Activated CD8-positive, alpha-beta T cell treated with anti-CD3 and anti-CD28 coated beads for 36 hours (primary cell): ENCODE data around the gene TNNT1. TPM values are rescaled to one million over a fixed set of nuclear protein-coding genes. Genes with fewer than 3 reads are reported as not detected.

Source experiments
- ATAC-seq: fragments of 200-7000 bp; cut with Tn5 transposase; one replicate; pipeline ENCODE4 v1.10.0; 2021; ENCODE audit warnings: mild to moderate bottlenecking, moderate library complexity
- CTCF ChIA-PET: fragments of 350-600 bp; sonication (Branson Sonifier 250); formaldehyde crosslinking; loops from one replicate; lab custom pipeline; 2021; ENCODE audit warnings: antibody characterized with exemption; lab: Charles Lee
- POLR2A ChIA-PET: fragments of 350-600 bp; sonication (Branson Sonifier 250); formaldehyde crosslinking; loops from one replicate; lab custom pipeline; 2021; ENCODE audit warnings: antibody characterized with exemption; lab: Charles Lee
- DNase-seq: peaks from one replicate; pipeline ENCODE4 v3.0.0-alpha.2; 2020
- H3K27ac Mint-ChIP-seq: one replicate; pipeline ENCODE4 v1.8.0; 2021; ENCODE audit warnings: mild to moderate bottlenecking, mixed read lengths
- H3K27me3 Mint-ChIP-seq: one replicate; pipeline ENCODE4 v1.8.0; 2021; ENCODE audit warnings: mixed read lengths
- H3K36me3 Mint-ChIP-seq: one replicate; pipeline ENCODE4 v1.8.0; 2021; ENCODE audit warnings: low read depth, mixed read lengths
- H3K4me1 Mint-ChIP-seq: one replicate; pipeline ENCODE4 v1.8.0; 2021; ENCODE audit warnings: low read depth, mixed read lengths
- H3K4me3 Mint-ChIP-seq: one replicate; pipeline ENCODE4 v1.8.0; 2021; ENCODE audit warnings: mild to moderate bottlenecking, moderate library complexity, mixed read lengths
- H3K9me3 Mint-ChIP-seq: one replicate; pipeline ENCODE4 v1.8.0; 2021; ENCODE audit warnings: mixed read lengths
- intact Hi-C: fragments of 100-400 bp; cut with micrococcal nuclease; formaldehyde crosslinking; loops from one replicate; pipeline ENCODE4 v1.10.0; 2022
- total RNA-seq, 2 experiments: library from RNA; stranded (reverse); gene quantifications; one replicate each; pipeline ENCODE4 v1.2.3, GENCODE V29; 2021
- TF ChIP-seq, protein P1 (sequence below): fragments of 200-600 bp; IDR thresholded peaks from one replicate; pipeline ENCODE4 v1.8.0; 2022; ENCODE audit warnings: antibody characterized with exemption, mild to moderate bottlenecking

TNNT1 gene
- total RNA-seq, 2 experiments from 2014 or later = not detected

DNA sequence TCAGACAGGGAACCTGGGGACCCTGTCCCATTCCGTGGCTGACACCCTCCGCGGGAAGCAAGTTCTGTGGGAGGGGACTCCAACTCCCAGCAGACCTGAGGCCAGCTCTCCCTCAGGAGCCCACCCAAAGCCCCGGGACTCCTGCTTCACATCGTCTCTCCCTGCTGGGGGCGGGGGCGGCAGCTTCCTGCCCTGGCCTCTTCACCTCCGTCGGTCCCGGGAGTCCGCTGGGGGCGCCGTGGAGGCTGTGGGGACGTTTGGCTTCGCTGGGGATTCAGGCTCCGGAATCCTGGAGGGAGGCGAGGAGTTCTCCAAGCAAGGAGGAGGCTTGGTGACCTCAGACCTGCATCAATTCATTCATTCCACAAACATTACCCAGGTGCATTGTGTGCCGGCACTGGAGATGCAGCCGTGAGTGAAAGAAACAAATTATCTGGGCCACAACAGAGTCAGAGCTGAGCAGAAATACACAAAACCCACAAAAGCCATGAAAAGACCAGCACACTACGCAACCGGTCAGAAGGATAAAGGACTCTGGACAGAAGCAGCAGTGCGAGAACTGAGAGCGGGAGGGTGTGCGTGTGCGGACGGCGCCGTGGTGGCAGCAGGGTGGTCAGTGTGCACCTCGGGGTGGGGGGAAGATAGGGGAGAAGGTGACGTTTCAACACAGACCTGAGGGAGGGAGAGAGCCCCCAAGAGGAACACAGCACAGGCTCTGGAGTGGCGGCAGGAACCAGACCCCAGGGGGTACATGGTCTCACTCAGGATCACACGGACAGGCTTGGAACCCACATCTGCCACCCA is 54.3 kb downstream of the TNNT1 start:
- no peak for DNase-seq
- Mint-ChIP-seq H3K27ac (no peak overlapping the region), H3K4me1 (no peaks in the 10 kb centered on the region), H3K9me3 (no peaks in the 10 kb centered on the region), H3K27me3 (no peaks in the 10 kb centered on the region), H3K36me3 (peaks cover 18% of the 10 kb centered on the region), H3K4me3 (no peak overlapping the region)
- ChIA-PET CTCF (no interaction called here), POLR2A (no interaction called here)
- TF ChIP-seq, protein P1, sequence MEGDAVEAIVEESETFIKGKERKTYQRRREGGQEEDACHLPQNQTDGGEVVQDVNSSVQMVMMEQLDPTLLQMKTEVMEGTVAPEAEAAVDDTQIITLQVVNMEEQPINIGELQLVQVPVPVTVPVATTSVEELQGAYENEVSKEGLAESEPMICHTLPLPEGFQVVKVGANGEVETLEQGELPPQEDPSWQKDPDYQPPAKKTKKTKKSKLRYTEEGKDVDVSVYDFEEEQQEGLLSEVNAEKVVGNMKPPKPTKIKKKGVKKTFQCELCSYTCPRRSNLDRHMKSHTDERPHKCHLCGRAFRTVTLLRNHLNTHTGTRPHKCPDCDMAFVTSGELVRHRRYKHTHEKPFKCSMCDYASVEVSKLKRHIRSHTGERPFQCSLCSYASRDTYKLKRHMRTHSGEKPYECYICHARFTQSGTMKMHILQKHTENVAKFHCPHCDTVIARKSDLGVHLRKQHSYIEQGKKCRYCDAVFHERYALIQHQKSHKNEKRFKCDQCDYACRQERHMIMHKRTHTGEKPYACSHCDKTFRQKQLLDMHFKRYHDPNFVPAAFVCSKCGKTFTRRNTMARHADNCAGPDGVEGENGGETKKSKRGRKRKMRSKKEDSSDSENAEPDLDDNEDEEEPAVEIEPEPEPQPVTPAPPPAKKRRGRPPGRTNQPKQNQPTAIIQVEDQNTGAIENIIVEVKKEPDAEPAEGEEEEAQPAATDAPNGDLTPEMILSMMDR = no peak
- ATAC-seq = no peak
- intact Hi-C loops = no loop called here

DNA sequence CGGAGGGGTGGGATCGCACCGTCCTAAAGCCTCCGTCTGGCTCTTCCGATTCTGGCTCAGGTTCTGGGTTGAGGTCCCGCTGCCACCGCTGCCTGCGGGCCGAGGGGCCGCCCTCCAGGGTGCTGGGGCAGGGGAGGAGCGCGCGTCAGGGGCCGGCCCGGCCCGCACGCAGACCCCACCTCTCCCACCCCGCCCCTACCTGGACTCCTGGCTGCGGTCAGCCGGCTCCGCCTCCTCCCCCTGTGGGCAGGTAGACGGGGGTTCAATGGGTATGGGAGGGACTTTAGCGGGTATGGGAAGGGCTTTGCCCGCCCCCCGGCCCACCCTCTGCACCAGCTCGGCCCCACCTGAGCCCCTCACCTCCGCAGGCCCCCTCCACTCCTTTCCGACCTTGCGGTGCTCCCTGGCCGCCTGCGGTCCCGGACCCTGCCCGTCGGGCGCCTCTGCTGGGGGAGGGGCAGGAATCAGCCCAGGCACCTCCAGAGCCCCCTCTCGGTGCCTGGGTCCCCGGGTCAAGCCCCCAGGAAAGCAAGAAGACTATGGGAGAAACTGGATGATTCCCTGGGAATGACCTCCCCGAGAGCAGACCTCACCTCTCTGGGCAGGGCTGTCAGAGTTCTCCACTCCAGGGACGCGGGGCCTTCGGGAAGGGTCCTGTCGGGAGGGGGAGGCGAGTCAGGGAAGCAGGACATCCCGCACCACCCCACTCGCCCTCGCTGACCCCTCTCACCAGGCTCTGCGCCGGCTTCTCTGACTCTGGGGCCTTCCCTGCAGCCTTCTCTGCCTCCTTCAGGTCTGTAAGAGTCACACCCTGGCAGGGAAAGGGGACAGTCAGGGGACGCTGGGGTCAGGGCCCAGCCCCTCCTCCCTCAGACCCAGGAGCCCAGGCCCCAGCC is 56.3 kb downstream of the TNNT1 start:
- H3K9me3 Mint-ChIP-seq = no peaks in the 10 kb centered on the region
- DNase-seq (no peak), ATAC-seq (no peak)
- H3K36me3 Mint-ChIP-seq = peaks cover 23% of the 10 kb centered on the region
- TF ChIP-seq, protein P1 = no peak
- H3K4me3 Mint-ChIP-seq = no peak overlapping the region
- H3K27me3 Mint-ChIP-seq = peaks cover 10% of the 10 kb centered on the region
- peaks cover 9% of the 10 kb centered on the region for H3K4me1 Mint-ChIP-seq
- H3K27ac Mint-ChIP-seq = no peak overlapping the region
- intact Hi-C loops = no loop called here
- ChIA-PET POLR2A (no interaction called here), CTCF (no interaction called here)

DNA sequence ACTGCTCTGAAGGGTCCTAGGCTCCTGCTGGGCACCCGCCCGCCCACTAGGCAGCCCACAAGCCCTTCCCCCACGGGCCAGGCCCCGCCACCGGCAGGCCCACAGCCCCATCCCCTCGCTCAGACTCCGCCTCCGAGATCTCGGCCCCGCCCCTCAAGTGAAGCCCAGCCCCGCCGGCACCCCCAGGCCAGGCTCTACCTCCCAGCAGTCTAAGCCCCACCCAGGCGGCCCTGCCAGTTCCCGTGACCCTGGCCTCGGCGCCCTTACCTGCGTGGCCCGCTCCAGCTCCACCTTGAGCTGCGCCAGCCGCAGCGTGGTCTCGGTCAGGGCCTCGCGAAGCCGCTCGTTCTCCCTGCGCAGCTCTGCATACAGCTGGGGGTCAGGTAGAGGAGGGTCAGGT is 57.1 kb downstream of the TNNT1 start:
- Mint-ChIP-seq H3K9me3 (no peaks in the 10 kb centered on the region), H3K27me3 (peaks cover 18% of the 10 kb centered on the region), H3K4me3 (no peak overlapping the region), H3K4me1 (peaks cover 14% of the 10 kb centered on the region), H3K27ac (no peak overlapping the region), H3K36me3 (peaks cover 23% of the 10 kb centered on the region)
- ATAC-seq = no peak
- ChIA-PET CTCF (no interaction called here), POLR2A (no interaction called here)
- intact Hi-C loops = no loop called here
- DNase-seq = no peak
- TF ChIP-seq, protein P1 = no peak

DNA sequence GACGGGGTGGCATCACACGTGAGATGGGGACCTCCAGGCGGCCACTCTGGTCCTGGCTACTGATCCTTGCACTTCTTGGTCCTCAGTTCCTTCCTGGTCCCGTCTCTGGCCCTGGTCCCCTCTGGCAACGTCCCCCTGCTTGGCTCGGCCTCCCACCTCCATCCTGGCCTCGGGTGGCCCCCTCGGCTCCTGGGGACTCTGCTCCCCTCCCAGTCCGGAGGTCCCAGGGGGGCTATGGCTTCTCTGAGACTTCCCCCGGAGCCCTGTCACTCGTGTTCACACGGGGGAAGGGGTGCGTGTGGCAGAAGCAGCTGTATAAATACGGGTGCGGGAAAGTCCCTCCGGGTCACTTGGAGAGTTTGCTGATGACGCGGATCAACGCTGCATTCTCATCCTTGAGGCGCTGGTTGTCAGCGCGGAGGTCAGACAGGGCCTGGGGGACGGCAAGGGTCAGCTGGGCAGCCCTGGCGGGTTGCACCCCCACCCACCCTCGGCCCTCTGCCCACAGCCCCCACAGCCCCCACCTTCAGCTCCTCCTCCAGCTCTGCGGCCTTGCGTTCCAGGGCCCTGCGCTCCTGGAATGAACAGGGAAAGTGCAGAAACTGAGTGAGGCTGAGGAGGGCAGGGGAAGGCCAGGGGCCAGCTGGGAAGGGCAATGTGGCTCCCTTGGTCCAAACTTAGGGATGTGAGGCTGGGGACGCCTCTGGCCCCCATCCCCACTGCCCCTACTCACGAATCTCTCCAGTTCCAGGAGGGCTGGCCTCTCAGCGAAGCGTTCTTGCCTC is 57.7 kb downstream of the TNNT1 start:
- ChIA-PET CTCF (no interaction called here), POLR2A (no interaction called here)
- Mint-ChIP-seq H3K4me1 (peaks cover 14% of the 10 kb centered on the region), H3K4me3 (no peak overlapping the region), H3K9me3 (no peaks in the 10 kb centered on the region), H3K36me3 (peaks cover 23% of the 10 kb centered on the region), H3K27ac (no peak overlapping the region), H3K27me3 (peaks cover 20% of the 10 kb centered on the region)
- ATAC-seq (no peak), DNase-seq (no peak)
- TF ChIP-seq, protein P1 = no peak
- intact Hi-C loops = no loop called here
